Measurements from ENCODE around the gene FBXW12. TPM values are rescaled to one million over a fixed set of nuclear protein-coding genes. Genes with fewer than 3 reads are reported as not detected.
A peak's percentile ranks its signal among the peaks of the same experiment; 100 is the strongest.
"Not testable (repeated sequence)": the region's sequence is repeated elsewhere in the genome, so short reads cannot be mapped to it uniquely, and the experiment has no call there.

The FBXW12 gene
- total and polyA plus RNA-seq, 2 donors (not counting 1 experiment from before 2014, with no cell fraction given): not detected

DNA sequence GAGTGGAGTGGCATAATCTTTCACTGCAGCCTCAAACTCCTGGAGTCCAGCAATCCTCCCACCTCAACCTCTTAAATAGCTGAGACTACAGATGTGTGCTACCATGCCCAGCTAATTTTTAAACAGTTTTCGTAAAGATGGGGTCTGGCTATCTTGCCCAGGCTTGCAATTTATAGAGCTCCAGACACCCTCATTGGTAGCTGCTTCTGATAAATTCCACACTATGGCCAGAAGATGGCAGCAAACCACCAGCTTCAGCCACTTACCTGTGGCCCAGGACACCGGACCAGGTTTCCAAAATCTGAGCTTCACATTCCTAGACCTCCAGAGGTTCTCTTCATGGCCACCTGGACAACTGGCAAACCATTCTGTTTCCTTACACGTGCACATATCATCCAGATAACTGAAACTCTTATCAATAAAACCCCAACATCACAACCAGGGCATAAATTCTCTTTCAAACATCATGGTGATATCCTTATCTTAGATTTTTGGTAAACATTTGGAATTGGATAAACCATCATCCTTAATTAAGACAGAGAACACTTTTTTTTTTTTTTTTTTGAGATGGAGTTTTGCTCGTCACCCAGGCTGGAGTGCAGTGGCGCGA is 28.9 kb downstream of the FBXW12 start:
- TF ChIP-seq EZH2 (IDR thresholded peaks at IDR 0.05; ENCODE audit: borderline replicate concordance, insufficient read depth, low read depth, low read length, poor library complexity, severe bottlenecking): no peak
- peak; percentile 93 for TF ChIP-seq CTCF (IDR thresholded peaks at IDR 0.05)
- Histone ChIP-seq H3K9ac (ENCODE audit: low read length) (no peak overlapping the region), H3K27ac (ENCODE audit: low read length in 2 of 2) (no peak overlapping the region), H3K9me3 (ENCODE audit: control extremely low read depth in 1 of 3, control insufficient read depth in 2 of 3, insufficient read depth in 1 of 3, low read length in 2 of 3) (no peaks in the 10 kb centered on the region), H3K4me3 (ENCODE audit: control extremely low read depth in 1 of 5, extremely low read depth in 1 of 5, insufficient read depth in 1 of 5, low read depth in 2 of 5, low read length in 4 of 5) (no peak overlapping the region), H3K36me3 (replicated peaks in 1 of 2; ENCODE audit: control extremely low read depth in 1 of 2, control insufficient read depth in 1 of 2, extremely low read depth in 1 of 2, insufficient read depth in 2 of 2, low read length in 1 of 2) (no peaks in the 10 kb centered on the region), H3K27me3 (replicated peaks in 1 of 4; ENCODE audit: control extremely low read depth in 1 of 4, control insufficient read depth in 3 of 4, insufficient read depth in 4 of 4, low read length in 3 of 4) (peaks cover 0 to under 1% (median 0%) of the 10 kb centered on the region in 4 experiments), H3K4me2 (replicated peaks; ENCODE audit: low read depth, low read length, poor library complexity, severe bottlenecking) (no peak overlapping the region), H3K79me2 (ENCODE audit: control insufficient read depth, insufficient read depth, low read length) (no peaks in the 10 kb centered on the region), H2AFZ (ENCODE audit: insufficient read depth, low read depth, low read length, poor library complexity, severe bottlenecking) (no peak overlapping the region), H4K20me1 (ENCODE audit: control insufficient read depth, insufficient read depth, low read length, poor library complexity, severe bottlenecking) (no peaks in the 10 kb centered on the region), H3K4me1 (ENCODE audit: control insufficient read depth in 2 of 2, insufficient read depth in 2 of 2, low read length in 2 of 2) (no peaks in the 10 kb centered on the region)
- peak; percentile 83 for DNase-seq
- H3K27ac Mint-ChIP-seq: no peak overlapping the region
- ChIA-PET POLR2A (interaction anchor here (0.7 to 1.0 kb wide), 2 partner anchors 35 to 161 kb away, joined by 3 to 5 read pairs; no protein-coding TSS in a partner anchor), CTCF (interaction anchor here (0.6 to 8.0 kb wide), 71 partner anchors 8 to 1271 kb away, joined by 3 to 330 read pairs (median 4); partner anchors contain the start of genes ATRIP, CCDC51, IMPDH2 and NCKIPSD)
- H3K4me1 Mint-ChIP-seq: no peaks in the 10 kb centered on the region
- H3K27me3 Mint-ChIP-seq: peaks cover 8% of the 10 kb centered on the region
- H3K4me3 Mint-ChIP-seq: no peak overlapping the region
- ATAC-seq (ENCODE audit: low read depth): peak; percentile 89
- 69% methylated on average over 5 of the region's 6 CpGs for WGBS (ENCODE audit: insufficient coverage)
- no peaks in the 10 kb centered on the region for H3K9me3 Mint-ChIP-seq (ENCODE audit: insufficient read depth)
- intact Hi-C loops (cut with micrococcal nuclease): loop anchor here (1.0 kb wide), 4 partner anchors 35 to 208 kb away; partner anchors contain the start of gene UQCRC1

DNA sequence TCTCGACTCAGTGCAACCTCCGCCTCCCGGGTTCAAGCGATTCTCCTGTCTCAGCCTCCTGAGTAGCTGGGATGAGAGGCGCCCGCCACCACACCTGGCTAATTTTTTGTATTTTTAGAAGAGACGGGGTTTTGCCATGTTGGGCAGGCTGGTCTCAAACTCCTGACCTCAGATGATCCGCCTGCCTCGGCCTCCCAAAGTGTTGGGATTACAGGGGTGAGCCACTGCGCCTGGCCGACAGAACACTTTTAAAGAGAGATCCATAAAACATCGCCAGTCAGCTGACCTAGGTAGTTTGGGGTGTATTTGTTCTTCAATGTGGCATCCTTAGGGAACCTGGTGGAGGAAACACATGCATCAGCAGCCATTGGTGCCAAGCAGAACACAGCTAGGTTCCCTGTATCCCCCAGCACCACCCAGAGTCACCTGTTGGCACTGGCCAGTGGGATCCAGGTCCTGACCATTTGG is 29.4 kb downstream of the FBXW12 start:
- intact Hi-C loops (cut with micrococcal nuclease): loop anchor here (1.0 kb wide), 4 partner anchors 35 to 208 kb away; partner anchors contain the start of gene UQCRC1
- H3K27ac Mint-ChIP-seq: not testable (repeated sequence)

More for the DNA sequence above, 29.4 kb downstream of the FBXW12 start:
- not testable (repeated sequence) for H3K36me3 ChIP-seq (replicated peaks in 1 of 2; ENCODE audit: control extremely low read depth in 1 of 2, control insufficient read depth in 1 of 2, extremely low read depth in 1 of 2, insufficient read depth in 2 of 2, low read length in 1 of 2); ATAC-seq (ENCODE audit: low read depth); H3K27me3 ChIP-seq (replicated peaks in 1 of 4; ENCODE audit: control extremely low read depth in 1 of 4, control insufficient read depth in 3 of 4, insufficient read depth in 4 of 4, low read length in 3 of 4); H3K79me2 ChIP-seq (ENCODE audit: control insufficient read depth, insufficient read depth, low read length); H3K4me2 ChIP-seq (replicated peaks; ENCODE audit: low read depth, low read length, poor library complexity, severe bottlenecking); H4K20me1 ChIP-seq (ENCODE audit: control insufficient read depth, insufficient read depth, low read length, poor library complexity, severe bottlenecking); H3K9me3 ChIP-seq (ENCODE audit: control extremely low read depth in 1 of 3, control insufficient read depth in 2 of 3, insufficient read depth in 1 of 3, low read length in 2 of 3); H3K9me3 Mint-ChIP-seq (ENCODE audit: insufficient read depth); H3K27ac ChIP-seq (ENCODE audit: low read length in 2 of 2); H3K9ac ChIP-seq (ENCODE audit: low read length); H3K4me1 ChIP-seq (ENCODE audit: control insufficient read depth in 2 of 2, insufficient read depth in 2 of 2, low read length in 2 of 2); H3K4me3 Mint-ChIP-seq; H2AFZ ChIP-seq (ENCODE audit: insufficient read depth, low read depth, low read length, poor library complexity, severe bottlenecking); DNase-seq; H3K27me3 Mint-ChIP-seq; H3K4me1 Mint-ChIP-seq; H3K4me3 ChIP-seq (ENCODE audit: control extremely low read depth in 1 of 5, extremely low read depth in 1 of 5, insufficient read depth in 1 of 5, low read depth in 2 of 5, low read length in 4 of 5)
- over 99% methylated on average over 12 of the region's 12 CpGs for WGBS (ENCODE audit: insufficient coverage)
- ChIA-PET CTCF (interaction anchor here (0.6 to 8.0 kb wide), 58 partner anchors 8 to 884 kb away, joined by 3 to 330 read pairs (median 5); partner anchors contain the start of genes ATRIP, CCDC51, NCKIPSD and NME6), POLR2A (interaction anchor here (0.7 to 1.0 kb wide), 2 partner anchors 35 to 162 kb away, joined by 3 to 5 read pairs; no protein-coding TSS in a partner anchor)

Measured in B cell (primary cell).